ENCODE data around the gene PYGL.
"Not testable (repeated sequence)": the region's sequence is repeated elsewhere in the genome, so short reads cannot be mapped to it uniquely, and the experiment has no call there.

Gene PYGL

DNA sequence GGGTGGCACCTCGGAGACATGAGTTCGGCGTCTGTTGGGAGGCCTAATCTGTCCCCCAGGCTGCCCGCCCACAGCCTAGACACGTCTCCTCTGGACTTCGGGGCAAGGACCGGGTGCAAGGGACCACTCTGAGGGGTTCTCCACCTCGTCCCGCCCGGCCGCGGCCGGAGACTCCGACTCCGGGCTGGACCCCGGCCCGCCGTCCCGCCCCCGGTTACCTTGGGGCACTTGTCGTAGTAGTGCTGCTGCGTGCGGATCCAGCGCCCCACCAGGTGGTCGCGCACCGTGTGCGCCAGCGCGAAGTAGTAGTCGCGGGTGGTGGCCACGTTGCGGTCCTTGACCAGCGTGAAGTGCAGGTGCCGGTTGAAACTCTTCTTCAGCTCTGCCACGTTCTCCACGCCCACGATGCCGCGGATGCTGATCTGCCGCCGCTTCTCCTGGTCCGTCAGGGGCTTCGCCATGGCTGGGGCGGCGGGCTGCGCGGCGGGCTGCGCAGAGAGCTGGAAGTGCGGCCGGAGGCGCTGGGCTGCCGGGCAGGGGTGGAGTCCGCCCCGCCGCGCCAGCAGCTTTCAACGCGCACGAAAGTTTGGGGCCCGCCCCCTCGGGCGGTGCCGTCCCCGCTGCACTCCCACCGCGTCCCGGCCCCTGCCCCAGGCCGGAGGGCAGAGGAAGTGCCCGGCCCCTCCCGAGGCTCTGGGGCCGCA, at the start of gene PYGL:
Gene PYGL (minus strand): TSS at position 541 of the 704 bp plus-strand sequence. CDS start 80 bp downstream, at position 461.
- DNase-seq (ENCODE audit: low read depth in 2 of 3, low spot score in 1 of 3), result peak in 1 of 3 donors; percentile 38

DNA sequence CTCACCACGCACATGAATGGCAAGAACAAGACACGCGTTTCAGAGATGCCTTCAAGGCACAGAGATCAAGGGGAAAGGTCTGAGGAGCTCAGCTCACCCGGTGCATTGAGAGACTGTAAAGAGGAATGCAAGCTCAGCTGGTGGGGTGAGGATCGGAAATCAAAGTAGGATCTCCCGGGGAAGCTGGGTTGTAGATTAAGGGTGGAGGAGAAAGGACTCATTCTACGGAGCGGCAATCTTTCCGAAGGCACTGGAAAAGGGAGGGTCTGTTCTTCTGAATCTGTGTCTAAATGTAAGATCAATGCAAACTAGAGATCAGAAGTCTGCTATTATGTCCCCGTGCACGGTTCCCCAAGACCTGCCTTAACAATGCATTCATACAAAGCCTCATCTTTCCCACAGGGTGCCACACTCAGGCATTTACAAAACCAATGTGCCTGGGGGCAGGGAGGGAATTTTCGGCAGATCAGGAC, 41.6 kb upstream of the PYGL start:
- no peak for DNase-seq (ENCODE audit: low read depth in 2 of 3, low spot score in 1 of 3)

DNA sequence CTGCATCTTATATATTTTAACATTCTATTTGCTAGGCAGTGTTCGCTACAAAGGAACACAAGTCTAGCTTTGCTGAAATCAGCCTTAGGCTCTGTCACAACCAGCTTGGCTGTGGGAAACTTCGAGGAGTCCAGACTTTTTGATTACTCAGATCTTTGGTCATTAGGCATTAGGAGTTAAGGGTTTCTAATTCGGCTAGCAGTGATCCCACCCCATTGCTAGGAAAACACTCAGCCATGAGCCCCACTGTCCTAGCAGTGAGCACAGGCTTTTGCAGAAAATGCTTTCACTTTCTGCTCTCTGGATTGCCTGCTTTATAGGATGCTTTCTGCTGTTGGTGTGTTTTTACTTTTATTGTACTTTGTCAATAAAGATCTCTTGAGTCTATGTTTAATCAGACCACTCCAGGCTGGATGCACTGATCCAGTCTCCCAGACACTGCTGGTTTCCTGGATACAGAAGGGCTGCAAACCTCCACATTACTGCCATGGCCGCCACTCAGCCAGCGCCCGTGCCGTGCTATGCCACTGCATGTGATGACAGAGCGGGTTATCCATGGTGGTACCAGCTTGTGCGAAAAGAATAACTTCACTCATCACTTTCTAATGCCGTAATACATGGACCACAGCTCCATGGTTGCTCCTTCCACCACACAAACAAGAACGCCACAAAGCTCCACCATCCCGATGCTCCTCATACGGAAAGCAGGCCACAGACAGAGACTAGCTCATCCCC, 41.0 kb upstream of the PYGL start:
- no peak for DNase-seq (ENCODE audit: low read depth in 2 of 3, low spot score in 1 of 3)

DNA sequence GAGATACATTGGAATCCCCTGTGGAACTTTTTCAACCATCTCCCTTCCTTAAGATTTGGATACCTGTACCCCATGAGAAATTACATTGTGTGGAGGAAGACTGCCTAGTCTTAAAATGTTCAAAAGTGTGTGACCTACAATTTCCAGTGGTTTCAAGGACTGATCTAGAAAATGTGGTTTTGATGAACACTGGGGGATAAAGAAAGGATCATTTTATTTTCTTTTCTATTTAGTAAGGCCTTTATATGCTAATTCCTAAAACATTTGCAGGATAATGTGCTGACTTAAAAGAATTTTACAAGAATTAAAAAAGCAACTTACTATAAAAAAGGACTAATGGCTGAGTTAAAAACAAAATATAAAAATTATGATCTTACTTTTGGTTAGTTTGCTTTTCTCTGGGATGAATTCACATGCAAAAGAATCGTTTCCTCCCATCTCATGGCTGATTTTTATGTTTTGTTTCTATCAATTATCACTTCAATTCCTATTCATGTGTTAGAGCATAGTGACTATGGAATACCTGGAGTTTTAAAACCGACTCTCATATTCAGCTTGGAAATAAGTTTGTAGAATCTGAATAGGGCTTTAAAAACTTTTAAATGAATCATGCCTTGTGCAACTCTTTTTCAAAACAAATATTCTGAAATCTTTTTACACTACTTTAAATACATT, 39.9 kb upstream of the PYGL start:
- DNase-seq (ENCODE audit: low read depth in 2 of 3, low spot score in 1 of 3), result no peak

DNA sequence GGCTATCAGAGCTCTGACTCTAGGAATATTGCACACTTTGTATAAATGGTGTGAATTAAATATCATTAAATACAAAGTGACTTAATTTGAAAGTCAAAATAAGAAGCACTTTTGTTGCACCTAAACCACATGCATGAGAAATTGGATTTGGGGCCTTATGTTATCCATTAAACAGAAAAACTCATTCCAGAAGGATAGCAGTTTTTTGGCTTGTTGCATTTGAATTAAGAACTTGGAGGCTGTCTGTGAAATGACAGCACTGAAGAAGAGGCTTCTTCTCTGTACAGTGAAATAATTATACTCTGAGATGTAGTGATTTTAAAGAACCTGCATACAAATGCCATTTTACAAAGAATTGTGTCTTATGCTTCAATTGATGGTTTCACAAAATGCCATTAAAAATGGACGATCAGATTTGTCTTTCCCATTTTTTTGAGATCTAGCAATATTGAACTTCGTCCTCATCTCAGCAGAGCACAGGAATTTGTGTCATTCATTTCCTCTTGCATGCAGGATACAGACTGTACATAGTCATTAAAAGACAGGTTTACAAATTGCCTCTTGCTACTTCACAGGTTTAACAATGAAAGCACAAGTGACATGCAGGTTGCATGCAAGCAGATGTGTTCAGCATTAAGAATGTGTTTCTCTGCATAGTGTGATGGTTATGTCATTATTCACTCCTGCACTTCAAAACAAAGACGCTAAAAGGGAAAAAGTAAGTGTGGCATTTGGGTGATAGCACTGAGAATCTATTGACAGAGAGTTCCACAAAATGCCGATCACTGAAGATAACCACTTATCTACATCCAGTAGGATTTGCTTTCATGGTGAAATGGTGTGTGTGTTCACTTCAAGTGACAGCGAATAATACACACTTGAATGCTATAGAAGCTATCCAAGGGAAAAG, 35.9 kb upstream of the PYGL start:
- no peak for DNase-seq (ENCODE audit: low read depth in 2 of 3, low spot score in 1 of 3)

DNA sequence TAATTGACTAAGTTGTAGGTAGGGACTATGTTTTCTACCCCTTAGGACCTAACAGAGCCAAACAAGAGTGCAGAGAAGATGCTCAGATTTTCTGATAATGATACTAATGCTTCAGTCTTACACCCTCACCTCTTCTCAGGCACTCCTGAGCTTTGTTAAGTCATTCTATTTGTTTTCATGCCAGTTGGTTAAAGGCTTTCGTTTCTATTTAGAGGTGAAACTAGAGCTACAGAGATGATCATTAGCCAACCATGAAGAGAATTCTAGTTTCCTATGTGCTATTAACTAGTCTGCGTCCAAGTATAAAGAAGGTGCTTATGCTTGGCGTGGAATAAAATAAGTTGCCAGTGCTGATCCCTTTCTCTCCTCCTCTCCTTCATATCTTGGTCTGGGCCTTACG, 34.6 kb upstream of the PYGL start:
- no peak for DNase-seq (ENCODE audit: low read depth in 2 of 3, low spot score in 1 of 3)

DNA sequence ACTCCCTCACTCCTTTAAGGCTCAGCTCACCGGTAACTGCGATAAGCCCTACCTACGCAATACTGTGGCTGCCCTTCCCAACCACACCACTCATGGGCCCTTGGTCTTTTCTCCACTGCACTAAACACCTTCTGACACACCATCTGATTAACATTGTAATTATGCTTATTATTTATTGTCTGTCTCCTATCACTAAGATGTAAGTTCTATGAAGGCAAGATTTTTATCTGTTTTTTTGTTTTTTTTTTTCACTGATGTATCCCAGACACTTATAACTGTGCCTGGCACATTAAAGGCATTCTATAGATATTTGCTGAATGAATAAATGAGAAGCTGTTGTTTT, 34.2 kb upstream of the PYGL start:
- DNase-seq (ENCODE audit: low read depth in 2 of 3, low spot score in 1 of 3), result no peak

DNA sequence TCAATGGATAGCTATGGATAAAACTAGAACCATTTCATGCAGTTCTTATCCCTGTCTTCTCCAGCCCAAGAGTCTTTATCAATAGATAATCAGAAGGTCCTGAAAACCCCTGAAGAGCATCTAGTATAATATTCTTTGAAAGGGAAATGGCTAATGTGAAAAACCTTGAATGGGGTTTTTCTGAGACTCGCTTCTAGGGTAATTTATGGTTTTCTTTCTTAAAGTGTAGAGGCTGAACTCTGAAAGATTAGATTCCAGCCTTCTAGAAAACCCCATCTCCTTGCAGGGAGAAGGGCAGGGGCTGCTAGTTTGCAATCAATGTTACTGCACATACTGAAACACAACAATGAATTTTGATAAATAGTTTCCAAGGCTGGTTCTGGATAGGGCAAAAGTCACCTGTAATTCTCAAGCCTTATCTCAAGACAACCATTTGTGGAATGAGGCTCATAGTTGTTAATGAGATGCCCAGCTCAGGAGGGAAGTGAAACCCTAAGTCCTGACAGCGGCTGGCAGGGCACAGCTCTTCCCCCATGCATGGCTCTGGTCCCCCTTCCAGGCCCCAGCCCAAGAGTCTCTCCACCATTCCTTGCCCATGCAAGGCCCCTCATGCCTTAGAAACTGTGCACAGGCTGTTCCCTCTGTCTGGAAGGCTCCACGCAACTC, 33.7 kb upstream of the PYGL start:
- DNase-seq (ENCODE audit: low read depth in 2 of 3, low spot score in 1 of 3), result no peak

DNA sequence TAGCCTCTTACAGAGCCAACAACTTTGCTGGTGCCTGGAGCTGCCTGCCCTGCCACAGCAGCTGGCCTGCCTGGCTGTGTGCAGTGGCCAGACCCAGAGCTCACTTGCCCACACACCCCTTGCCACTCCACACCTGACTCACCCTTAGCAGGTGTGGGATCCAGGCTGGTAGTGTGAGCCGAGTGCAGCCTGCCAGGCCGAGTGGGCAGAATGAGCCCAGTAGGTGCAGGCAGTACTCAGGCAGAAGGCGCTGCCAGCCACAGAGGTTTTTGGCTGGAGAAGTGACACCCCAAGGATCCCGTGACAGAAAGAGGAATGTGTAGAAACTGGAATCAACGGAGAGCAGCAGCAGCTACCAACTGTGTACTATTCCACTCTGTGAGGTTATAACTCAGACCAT, 29.8 kb upstream of the PYGL start:
- DNase-seq (ENCODE audit: low read depth in 2 of 3, low spot score in 1 of 3), result no peak

DNA sequence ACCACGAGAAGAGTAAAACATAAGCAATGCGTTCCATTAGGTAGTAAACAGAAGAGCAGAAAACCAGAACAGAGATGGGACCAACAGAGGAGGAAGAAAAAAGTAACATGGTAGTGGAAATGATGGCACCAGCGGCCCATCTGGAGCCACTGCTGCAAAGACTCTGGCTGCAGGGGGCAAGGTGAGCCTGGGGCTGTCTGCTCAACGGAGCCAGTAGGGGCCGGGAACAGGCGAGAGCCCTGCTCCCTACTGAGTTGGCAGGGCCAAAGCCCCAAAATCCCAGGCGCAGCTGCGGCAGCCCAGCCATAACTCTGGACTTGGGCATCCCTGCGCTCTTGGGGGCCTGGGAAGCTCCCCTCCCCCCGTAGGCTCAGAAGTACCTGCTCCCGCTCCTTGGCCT, 28.5 kb upstream of the PYGL start:
- DNase-seq (ENCODE audit: low read depth in 2 of 3, low spot score in 1 of 3), result no peak

DNA sequence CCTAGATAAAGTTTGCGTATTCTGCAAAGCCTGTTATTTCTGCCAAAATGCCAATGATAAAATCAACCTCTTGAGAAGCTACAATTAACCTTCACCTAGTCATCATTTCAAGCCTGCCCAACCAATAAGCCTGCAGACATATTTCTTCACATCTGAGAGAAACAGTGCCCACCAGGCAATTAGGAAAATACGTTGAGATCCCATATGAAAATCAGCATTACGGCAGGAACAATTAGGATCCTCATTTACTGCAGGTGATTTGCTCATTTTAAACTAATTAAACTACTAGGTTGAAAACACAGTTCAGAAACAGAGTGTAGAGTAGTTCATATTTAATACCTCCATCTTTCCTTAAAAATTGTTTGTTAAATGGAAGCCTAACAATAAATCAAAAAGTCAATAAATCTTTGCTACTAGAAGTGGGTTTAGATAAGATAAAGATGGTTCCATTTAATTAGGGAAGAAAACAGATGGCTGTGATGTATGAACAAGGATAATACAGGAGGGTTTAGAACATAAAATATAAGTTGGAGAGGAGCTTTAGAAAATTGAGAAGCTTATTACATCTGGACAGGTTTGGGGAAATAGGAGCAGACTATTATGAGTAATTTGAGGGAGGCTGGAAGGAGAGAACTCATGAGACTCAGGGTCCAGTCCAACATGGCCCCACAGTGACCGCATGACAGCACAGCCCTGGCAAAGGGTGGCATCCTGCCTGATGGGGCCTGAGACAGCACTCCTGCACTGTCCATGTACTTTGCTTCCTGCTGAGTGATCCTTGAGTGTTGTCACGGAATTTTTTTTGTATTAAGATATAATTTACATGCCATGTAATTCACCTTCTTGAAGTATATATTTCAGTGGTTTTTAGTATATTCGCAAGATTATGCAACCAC, 26.9 kb upstream of the PYGL start:
- DNase-seq (ENCODE audit: low read depth in 2 of 3, low spot score in 1 of 3), result no peak

DNA sequence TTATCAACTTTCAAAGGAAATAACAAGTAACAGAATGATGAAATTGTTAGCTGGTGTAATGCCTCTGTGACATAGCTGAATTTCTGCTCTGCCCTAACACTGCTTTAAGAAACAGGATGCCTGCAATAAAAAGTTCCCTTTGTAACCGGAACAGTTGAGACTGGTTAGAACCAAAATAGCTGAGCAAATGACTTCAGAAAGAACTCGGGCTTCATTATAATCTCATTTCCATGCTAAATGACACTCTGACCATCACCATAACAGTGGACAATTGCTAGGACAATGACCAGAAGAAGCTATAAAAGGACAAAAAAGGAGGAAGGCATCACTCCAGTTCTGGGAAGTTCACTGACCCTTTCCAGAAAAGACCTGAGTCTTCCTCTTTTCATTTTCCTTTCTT, 23.5 kb upstream of the PYGL start:
- no peak for DNase-seq (ENCODE audit: low read depth in 2 of 3, low spot score in 1 of 3)

DNA sequence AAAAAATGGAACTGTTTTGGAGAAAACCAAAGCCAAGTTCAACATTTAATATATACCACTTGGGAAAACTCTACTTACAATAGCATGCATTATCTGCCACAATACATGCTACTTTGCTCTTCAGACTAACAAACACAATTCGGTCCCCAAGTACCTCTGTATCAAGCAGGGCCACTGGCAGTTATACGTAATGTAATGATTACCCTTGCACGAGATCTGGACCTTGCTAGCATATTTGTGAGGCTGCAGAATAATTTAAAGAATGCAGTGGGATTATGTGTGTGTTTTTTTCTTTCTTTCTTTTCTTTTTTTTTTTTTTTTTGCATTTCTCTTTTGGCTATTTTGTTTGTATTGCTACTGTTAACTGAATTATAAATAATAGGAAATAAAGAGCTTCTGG, 22.8 kb upstream of the PYGL start:
- no peak for DNase-seq (ENCODE audit: low read depth in 2 of 3, low spot score in 1 of 3)

DNA sequence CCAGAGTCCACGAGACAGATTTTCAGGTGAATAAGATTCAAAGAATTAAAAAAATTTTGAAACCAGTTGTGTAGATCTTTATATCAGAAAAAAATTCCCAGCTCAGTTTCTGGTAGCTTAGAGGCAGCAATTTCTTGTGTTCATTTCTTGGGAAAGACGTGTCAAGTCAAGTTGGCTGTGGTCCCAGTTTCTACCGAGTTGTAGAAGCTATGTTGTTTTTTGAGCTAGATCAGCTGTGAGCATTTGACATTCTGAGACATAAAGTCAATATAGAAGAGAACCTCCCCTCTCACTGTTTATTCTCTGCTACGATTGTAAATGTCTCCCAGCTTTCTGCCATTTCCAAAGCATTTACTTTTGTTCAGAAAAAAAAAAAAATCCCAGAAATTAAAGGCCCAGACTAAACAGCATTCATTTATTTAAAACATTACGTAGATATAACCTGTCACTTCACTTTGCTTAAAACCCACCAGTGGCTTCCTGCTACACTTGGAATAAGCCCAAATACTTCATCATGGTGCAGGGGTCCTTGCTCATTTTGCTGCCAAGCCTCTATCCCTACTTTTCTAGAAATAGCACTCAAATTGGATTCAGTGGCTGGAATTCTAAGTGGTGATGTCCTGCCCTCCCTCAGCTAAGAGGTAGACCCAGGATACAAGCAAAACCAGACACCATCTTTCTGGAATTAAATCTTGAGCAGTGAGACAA, 20.6 kb upstream of the PYGL start:
- no peak for DNase-seq (ENCODE audit: low read depth in 2 of 3, low spot score in 1 of 3)

DNA sequence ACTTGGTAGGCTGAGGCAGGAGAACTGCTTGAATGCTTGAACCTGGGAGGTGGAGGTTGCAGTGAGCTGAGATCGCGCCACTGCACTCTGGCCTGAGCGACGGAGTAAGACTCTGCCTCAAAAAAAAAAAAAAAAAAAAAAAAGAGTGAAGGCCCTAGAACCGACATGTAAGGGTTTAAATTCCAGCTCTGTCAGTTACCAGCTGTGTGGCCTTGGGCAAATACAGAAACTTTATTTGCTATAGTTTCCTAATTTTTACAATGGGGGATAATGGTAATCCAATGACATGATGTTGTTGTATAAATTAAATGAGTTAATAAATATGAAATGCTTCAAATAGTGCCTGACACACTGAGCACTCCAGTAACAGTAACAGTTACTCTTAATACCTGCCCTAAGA, 19.6 kb upstream of the PYGL start:
- DNase-seq (ENCODE audit: low read depth in 2 of 3, low spot score in 1 of 3), result no peak

DNA sequence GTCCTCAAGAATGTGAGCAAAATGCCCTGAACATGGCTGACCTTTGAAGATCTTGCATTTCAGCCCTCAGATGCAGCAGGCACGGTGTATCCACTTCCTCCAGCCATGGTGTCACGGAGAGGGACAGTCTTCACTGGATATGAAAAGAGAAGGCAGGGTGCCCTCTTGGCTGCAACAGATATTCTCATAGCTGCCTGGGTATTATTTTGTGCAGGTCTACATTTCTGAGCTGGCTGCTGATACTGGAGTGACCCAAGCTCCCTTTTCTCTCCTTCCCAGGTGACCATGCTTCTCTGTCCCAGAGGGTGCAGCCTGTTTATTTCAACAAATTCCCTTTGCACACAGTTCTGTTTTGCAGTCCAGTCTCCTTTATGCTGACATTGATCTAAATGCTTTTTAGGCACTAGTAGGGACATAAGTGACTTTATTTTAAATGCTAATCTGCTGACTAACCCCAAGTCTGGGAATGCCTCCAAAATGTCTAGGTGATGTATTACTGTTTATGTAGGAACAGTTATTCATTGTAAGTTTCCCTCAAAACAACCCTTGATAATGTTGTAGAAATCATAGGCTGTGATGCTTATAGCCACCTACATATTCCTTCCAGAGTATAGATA, 17.4 kb upstream of the PYGL start:
- DNase-seq (ENCODE audit: low read depth in 2 of 3, low spot score in 1 of 3), result no peak

DNA sequence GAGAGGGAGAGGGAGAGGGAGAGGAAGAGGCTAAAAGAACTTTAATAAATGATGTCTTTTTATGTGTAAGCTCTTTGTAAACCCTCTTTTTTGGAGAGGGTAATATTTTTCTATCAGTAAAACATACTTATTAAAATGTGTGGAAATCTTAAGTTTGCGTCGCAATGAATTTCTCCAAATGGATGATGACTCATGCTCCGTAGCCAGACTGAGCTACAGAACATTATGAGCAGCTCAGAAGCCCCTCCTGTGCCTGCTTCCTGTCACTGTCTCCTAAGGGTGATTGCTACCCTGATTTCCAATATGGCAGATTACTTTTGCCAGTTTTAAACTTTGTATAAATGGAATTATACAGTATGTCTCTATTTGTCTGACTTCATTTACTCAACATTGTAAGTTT, 13.0 kb upstream of the PYGL start:
- no peak for DNase-seq (ENCODE audit: low read depth in 2 of 3, low spot score in 1 of 3)

DNA sequence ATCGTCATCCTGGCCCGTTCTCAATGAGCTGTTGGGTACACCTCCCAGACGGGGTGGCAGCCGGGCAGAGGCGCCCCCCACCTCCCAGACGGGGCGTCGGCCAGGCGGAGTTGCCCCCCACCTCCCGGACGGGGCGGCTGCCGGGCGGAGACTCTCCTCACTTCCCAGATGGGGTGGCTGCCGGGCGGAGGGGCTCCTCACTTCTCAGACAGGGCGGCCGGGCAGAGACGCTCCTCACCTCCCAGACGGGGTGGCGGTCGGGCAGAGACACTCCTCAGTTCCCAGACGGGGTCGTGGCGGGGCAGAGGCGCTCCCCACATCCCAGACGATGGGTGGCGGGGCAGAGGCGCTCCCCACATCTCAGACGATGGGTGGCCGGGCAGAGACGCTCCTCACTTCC, 12.1 kb upstream of the PYGL start:
- DNase-seq (ENCODE audit: low read depth in 2 of 3, low spot score in 1 of 3), result not testable (repeated sequence)
